ENCODE measurements around the gene FAM83C. TPM values are rescaled to one million over a fixed set of nuclear protein-coding genes. Genes with fewer than 3 reads are reported as not detected.
"Not testable (repeated sequence)": the region's sequence is repeated elsewhere in the genome, so short reads cannot be mapped to it uniquely, and the experiment has no call there.

FAM83C gene
- total and polyA plus RNA-seq, 2 experiments from 2014 or later = not detected

DNA sequence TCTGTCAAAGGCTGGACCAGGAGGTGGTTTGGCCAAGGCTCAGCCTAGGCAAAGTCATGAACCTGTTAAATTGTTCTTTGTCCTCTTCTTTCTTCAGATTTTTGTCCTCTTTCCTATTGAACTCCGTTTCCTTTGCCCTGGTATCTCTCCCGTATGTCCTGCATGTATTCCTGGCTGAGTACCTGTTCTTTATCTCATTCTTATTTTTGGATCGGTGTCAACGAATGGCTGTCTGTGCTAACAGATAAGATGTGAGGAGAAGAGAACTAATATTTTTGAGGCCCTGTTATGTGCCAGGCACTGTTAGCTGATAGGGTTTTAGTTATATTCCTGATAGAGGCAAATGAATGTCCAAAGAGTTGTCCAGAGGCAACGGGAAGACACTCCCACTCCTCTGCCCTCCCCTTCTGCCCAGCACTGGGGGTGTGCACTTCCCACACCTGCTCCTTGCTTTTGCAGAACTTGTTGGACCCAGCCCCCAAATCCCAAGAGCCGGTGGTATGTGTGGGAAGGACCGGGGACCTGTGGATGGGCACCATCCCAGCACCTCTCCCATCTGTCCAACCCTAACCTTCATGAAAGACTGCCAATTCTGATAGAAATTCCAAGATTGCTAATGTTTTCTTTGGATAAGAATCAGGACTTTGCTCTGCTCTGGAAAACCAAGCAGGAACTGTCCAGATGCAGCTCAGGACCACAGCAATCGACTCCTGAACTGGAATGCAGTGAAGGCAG is 34.9 kb downstream of the FAM83C start:
- no peaks in the 10 kb centered on the region for H3K27me3 ChIP-seq
- no peaks in the 10 kb centered on the region for H3K79me2 ChIP-seq
- H3K9me2 ChIP-seq (replicated peaks; ENCODE audit: insufficient read depth) = no peaks in the 10 kb centered on the region
- peaks cover 2% of the 10 kb centered on the region for H3K4me1 ChIP-seq (ENCODE audit: insufficient read depth)
- no peak for TF ChIP-seq EZH2phosphoT487 (IDR thresholded peaks at IDR 0.05; ENCODE audit: low read depth, severe bottlenecking, unreplicated experiment)
- no peak for TF ChIP-seq EZH2 (IDR thresholded peaks at IDR 0.05; ENCODE audit: borderline replicate concordance)
- TF ChIP-seq, protein P1, sequence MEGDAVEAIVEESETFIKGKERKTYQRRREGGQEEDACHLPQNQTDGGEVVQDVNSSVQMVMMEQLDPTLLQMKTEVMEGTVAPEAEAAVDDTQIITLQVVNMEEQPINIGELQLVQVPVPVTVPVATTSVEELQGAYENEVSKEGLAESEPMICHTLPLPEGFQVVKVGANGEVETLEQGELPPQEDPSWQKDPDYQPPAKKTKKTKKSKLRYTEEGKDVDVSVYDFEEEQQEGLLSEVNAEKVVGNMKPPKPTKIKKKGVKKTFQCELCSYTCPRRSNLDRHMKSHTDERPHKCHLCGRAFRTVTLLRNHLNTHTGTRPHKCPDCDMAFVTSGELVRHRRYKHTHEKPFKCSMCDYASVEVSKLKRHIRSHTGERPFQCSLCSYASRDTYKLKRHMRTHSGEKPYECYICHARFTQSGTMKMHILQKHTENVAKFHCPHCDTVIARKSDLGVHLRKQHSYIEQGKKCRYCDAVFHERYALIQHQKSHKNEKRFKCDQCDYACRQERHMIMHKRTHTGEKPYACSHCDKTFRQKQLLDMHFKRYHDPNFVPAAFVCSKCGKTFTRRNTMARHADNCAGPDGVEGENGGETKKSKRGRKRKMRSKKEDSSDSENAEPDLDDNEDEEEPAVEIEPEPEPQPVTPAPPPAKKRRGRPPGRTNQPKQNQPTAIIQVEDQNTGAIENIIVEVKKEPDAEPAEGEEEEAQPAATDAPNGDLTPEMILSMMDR (IDR thresholded peaks at IDR 0.05; ENCODE audit: poor library complexity) = no peak
- no peak overlapping the region for H3K27ac ChIP-seq
- H4K20me1 ChIP-seq (ENCODE audit: insufficient read depth, poor library complexity, severe bottlenecking) = no peaks in the 10 kb centered on the region
- 74% methylated on average over 8 of the region's 8 CpGs for WGBS (ENCODE audit: low lambda C conversion rate, missing lambda C conversion rate)
- no peaks in the 10 kb centered on the region for H3K9me3 ChIP-seq (ENCODE audit: low read depth)
- no peak overlapping the region for H3K4me2 ChIP-seq
- H2AFZ ChIP-seq = no peak overlapping the region
- H3K4me3 ChIP-seq = no peak overlapping the region
- no peaks in the 10 kb centered on the region for H3K36me3 ChIP-seq (replicated peaks; ENCODE audit: insufficient read depth, low read depth)
- DNase-seq (ENCODE audit: low spot score) = no peak

DNA sequence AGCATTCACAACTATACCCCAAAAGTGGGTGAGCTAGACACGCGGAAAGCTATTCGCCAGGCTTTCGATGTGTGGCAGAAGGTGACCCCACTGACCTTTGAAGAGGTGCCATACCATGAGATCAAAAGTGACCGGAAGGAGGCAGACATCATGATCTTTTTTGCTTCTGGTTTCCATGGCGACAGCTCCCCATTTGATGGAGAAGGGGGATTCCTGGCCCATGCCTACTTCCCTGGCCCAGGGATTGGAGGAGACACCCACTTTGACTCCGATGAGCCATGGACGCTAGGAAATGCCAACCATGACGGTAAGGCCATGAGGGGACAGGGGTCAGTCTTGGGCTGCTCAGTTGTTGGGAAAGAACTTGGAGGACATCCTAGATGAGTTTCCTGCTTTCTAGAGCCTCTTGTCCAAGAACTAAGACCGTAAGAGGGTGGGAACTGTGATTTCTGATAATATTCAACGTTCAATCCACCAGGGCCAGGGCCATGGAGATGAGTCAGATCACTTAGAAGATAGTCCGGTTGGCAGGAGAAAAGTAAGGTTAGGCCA is 37.7 kb downstream of the FAM83C start:
- Histone ChIP-seq H3K4me1 (ENCODE audit: insufficient read depth) (no peaks in the 10 kb centered on the region), H3K4me2 (no peak overlapping the region), H3K79me2 (no peaks in the 10 kb centered on the region), H3K4me3 (no peak overlapping the region), H2AFZ (no peak overlapping the region), H3K27me3 (no peaks in the 10 kb centered on the region), H4K20me1 (ENCODE audit: insufficient read depth, poor library complexity, severe bottlenecking) (no peaks in the 10 kb centered on the region), H3K36me3 (replicated peaks; ENCODE audit: insufficient read depth, low read depth) (no peaks in the 10 kb centered on the region), H3K27ac (no peak overlapping the region), H3K9me3 (ENCODE audit: low read depth) (no peaks in the 10 kb centered on the region), H3K9me2 (replicated peaks; ENCODE audit: insufficient read depth) (no peaks in the 10 kb centered on the region)
- no peak for TF ChIP-seq EZH2 (IDR thresholded peaks at IDR 0.05; ENCODE audit: borderline replicate concordance)
- TF ChIP-seq, protein P1 (IDR thresholded peaks at IDR 0.05; ENCODE audit: poor library complexity) = no peak
- TF ChIP-seq EZH2phosphoT487 (IDR thresholded peaks at IDR 0.05; ENCODE audit: low read depth, severe bottlenecking, unreplicated experiment) = no peak
- DNase-seq (ENCODE audit: low spot score) = no peak
- 95% methylated on average over 12 of the region's 12 CpGs for WGBS (ENCODE audit: low lambda C conversion rate, missing lambda C conversion rate)

GRCh38 chr20:35253010-35253409 is 39.2 kb downstream of the FAM83C start:
- 58% methylated on average over 3 of the region's 3 CpGs for WGBS (ENCODE audit: low lambda C conversion rate, missing lambda C conversion rate)
- Histone ChIP-seq H3K36me3 (replicated peaks; ENCODE audit: insufficient read depth, low read depth) (no peaks in the 10 kb centered on the region), H3K27ac (no peak overlapping the region), H3K79me2 (no peaks in the 10 kb centered on the region), H3K4me1 (ENCODE audit: insufficient read depth) (no peaks in the 10 kb centered on the region), H3K27me3 (no peaks in the 10 kb centered on the region), H2AFZ (no peak overlapping the region), H3K4me3 (no peak overlapping the region), H3K9me2 (replicated peaks; ENCODE audit: insufficient read depth) (no peaks in the 10 kb centered on the region), H3K4me2 (no peak overlapping the region), H3K9me3 (ENCODE audit: low read depth) (no peaks in the 10 kb centered on the region), H4K20me1 (ENCODE audit: insufficient read depth, poor library complexity, severe bottlenecking) (no peaks in the 10 kb centered on the region)
- DNase-seq (ENCODE audit: low spot score) = no peak
- TF ChIP-seq EZH2phosphoT487 (IDR thresholded peaks at IDR 0.05; ENCODE audit: low read depth, severe bottlenecking, unreplicated experiment) = no peak
- TF ChIP-seq, protein P1 (IDR thresholded peaks at IDR 0.05; ENCODE audit: poor library complexity) = no peak
- TF ChIP-seq EZH2 (IDR thresholded peaks at IDR 0.05; ENCODE audit: borderline replicate concordance) = no peak

DNA sequence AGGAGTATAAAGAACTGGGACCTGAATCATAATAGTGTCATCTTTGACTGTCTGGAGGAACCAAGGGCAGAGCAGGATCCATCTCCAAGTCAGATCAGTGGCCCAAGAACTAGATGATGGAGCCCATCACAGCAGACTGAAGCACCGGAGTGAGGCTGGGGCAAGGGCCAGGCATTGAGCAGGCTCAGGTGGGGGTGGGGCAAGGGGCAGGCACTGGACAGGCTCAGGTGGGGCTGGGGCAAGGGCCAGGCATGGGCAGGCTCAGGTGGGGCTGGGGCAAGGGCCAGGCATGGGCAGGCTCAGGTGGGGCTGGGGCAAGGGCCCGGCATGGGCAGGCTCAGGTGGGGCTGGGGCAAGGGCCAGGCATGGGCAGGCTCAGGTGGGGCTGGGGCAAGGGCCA is 39.6 kb downstream of the FAM83C start:
- H3K9me3 ChIP-seq (ENCODE audit: low read depth); H3K79me2 ChIP-seq; H3K4me2 ChIP-seq; H4K20me1 ChIP-seq (ENCODE audit: insufficient read depth, poor library complexity, severe bottlenecking); DNase-seq (ENCODE audit: low spot score); H3K27me3 ChIP-seq; H3K4me3 ChIP-seq; H3K36me3 ChIP-seq (replicated peaks; ENCODE audit: insufficient read depth, low read depth); H2AFZ ChIP-seq; H3K27ac ChIP-seq; H3K4me1 ChIP-seq (ENCODE audit: insufficient read depth); H3K9me2 ChIP-seq (replicated peaks; ENCODE audit: insufficient read depth): not testable (repeated sequence)
- 100% methylated on average over 1 of the region's 2 CpGs for WGBS (ENCODE audit: low lambda C conversion rate, missing lambda C conversion rate)
